ENCODE results near the gene PIGP. TPM values are rescaled to one million over a fixed set of nuclear protein-coding genes. Genes with fewer than 3 reads are reported as not detected.
A peak's percentile ranks its signal among the peaks of the same experiment; 100 is the strongest.

The PIGP gene
- total RNA-seq, 2 donors from 2014 or later, result 12.9 to 22.1 TPM

DNA sequence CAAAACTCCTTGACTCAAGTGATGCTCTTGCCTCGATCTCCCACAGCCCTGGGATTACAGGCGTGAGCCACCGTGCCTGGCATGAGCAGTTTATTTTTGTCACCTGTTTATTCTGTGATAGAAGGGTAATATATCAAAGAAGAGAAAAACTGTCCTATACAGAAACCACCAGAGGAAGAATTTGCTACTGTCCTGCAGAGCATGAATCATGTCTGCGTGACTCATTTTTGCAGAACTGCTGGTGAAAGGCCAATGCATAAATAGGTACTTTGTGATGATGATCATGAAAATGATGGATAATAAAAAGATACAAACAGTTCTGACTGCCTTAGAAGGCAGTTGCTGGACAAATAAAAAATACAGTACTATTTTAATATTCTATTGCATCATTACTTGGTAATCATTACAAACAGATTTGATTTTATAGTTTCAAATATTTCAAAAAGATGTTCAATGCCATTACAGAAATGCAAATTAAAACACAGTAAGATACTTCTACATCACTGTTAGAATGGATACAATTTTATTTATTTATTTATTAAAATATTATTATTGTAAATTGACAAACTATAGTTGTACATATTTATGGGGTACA is 39.9 kb downstream of the PIGP start:
- no peaks in the 10 kb centered on the region for H3K9me3 Mint-ChIP-seq
- DNase-seq (ENCODE audit: low spot score in 2 of 2) (no peak), ATAC-seq (peak in 1 of 2 donors; percentile 77)
- no peak overlapping the region for H3K27ac Mint-ChIP-seq
- H3K36me3 Mint-ChIP-seq, result no peaks in the 10 kb centered on the region

DNA sequence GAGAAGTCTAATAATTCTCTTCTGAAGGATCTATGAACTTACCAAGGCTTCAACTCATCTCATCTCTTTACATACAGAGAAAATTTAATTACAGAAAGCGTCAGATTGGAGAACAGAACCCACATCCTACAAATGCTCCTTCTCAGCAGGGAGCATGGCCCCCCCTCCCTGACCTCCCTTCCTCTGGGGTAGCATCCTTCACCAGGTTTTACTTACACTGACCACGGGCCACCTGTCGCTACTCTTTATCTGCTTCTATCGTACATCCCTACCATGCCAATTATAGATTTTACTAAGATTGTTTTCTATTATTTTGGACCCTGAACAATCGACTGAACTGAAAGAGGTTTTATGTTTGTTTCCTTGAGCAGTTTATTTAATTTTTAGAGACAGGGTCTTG is 40.6 kb downstream of the PIGP start:
- Mint-ChIP-seq H3K9me3 (no peaks in the 10 kb centered on the region), H3K36me3 (no peaks in the 10 kb centered on the region), H3K27ac (no peak overlapping the region)
- DNase-seq (ENCODE audit: low spot score in 2 of 2), result no peak
- ATAC-seq, result no peak

DNA sequence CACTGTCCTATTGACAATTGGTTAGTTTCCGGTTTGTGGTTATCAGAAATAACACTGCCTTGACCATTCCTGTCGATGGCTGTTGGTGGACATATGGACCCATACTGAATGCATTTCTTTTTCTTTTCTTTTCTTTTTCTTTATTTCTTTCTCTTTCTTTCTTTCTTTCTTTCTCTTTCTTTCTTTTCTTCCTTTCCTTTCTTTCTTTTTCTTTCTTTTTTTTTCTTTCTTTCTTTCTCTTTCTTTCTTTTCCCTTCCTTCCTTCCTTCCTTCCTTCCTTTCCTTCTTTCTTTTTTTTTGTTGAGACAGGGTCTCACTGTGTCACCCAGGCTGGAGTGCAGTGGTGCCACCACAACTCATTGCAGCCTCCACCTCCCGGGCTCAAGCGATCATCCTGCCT is 42.0 kb downstream of the PIGP start:
- Mint-ChIP-seq H3K9me3 (no peaks in the 10 kb centered on the region), H3K36me3 (no peaks in the 10 kb centered on the region), H3K27ac (no peak overlapping the region)
- DNase-seq (ENCODE audit: low spot score in 2 of 2) (no peak), ATAC-seq (no peak)

DNA sequence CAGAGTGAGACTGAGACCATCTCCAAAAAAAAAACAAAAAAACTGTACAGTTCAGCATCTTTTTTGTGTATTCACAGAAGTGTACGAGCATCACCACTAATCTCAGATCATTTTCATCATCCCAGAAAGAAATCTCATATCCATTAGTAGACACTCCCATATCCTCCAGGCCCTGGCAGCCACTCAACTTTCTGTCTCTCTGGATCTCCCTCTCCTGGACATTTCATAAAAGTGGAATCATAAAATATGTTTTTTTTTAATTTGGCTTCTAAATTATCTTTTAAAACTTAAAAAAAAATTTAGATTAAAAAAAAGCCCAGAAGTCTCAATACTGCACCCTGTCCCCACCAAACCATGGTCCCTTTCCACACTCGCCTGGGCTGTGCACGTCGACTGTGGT is 44.3 kb downstream of the PIGP start:
- DNase-seq (ENCODE audit: low spot score in 2 of 2) (no peak), ATAC-seq (no peak)
- Mint-ChIP-seq H3K36me3 (no peaks in the 10 kb centered on the region), H3K9me3 (no peaks in the 10 kb centered on the region), H3K27ac (no peak overlapping the region)

DNA sequence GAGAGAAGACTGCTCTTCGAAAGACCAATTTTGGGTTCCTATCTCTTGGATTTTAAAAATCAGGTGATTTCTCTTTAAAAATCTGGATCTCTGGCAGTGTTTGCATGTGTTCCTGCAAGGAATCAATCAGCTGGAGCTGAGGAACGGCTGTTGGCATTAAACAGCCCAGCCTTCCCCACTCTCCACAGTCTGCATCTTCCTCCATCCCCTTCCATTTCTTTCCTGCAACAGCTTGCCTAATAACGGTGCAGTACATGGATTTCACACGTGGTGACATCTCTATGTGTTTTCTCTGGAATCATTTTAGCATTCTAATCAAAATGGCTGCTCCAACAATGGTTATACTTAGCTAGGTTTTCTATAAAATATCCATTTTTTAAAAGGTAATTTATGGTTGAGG is 46.4 kb downstream of the PIGP start:
- Mint-ChIP-seq H3K36me3 (no peaks in the 10 kb centered on the region), H3K9me3 (no peaks in the 10 kb centered on the region), H3K27ac (no peak overlapping the region)
- no peak for DNase-seq (ENCODE audit: low spot score in 2 of 2)
- no peak for ATAC-seq

DNA sequence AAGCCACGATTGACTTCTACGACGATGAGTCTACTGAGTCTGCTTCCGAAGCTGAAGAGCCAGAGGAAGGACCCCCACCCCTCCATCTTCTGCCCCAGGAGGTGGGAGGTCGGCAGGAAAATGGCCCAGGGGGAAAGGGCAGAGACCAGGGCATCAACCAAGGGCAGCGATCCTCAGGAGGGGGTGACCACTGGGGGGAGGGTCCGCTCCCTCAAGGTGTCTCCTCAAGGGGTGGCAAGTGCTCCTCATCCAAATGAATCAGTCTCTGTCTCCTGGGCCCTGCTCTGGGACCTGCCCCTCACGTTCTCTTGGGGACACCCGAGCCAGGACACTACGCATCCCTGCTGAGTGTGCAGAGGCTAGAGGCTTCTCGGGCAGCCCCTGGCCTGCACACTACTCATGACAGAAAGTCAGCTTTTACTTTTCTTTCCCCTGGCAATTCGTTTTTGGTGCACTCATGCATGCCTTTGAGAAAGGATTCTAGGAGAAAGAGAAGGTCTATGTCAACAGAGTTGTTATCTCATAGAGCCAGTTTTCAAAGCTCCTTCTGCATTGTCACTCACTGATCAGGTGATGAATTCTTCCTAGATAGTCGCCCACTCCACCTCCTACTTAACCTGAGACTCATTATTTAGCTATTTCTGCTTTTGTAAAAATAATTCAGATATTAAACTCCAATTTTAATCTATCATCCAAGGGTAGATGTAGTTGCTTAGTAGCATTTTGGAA is 54.8 kb downstream of the PIGP start:
- ATAC-seq (no peak), DNase-seq (ENCODE audit: low spot score in 2 of 2) (no peak)
- Mint-ChIP-seq H3K9me3 (no peaks in the 10 kb centered on the region), H3K36me3 (no peaks in the 10 kb centered on the region), H3K27ac (no peak overlapping the region)

Other genes with a start within 250 kb of the PIGP start
- gene HLCS, start 106.4 kb downstream of the PIGP start, total RNA-seq, result 10 to 100 TPM; 11.1 to 13.0 TPM
- under 1 TPM in 1 of 2 donors, not detected in 1; 0.18 TPM for gene RIPPLY3, start 66.4 kb downstream of the PIGP start, total RNA-seq
- 100 to 1,000 TPM in 1 of 2 donors, 10 to 100 TPM in 1; 63.6 to 113 TPM for gene TTC3, start 183 bp upstream of the PIGP start, total RNA-seq
- gene VPS26C, start 194.3 kb upstream of the PIGP start, total RNA-seq, result 10 to 100 TPM; 68.9 to 69.0 TPM